ENCODE measurements around the gene ARRB1.
A peak's percentile ranks its signal among the peaks of the same experiment; 100 is the strongest.
"Not testable (repeated sequence)": the region's sequence is repeated elsewhere in the genome, so short reads cannot be mapped to it uniquely, and the experiment has no call there.

The ARRB1 gene
- long read RNA-seq, donor 1, partial matches to known transcripts, result 0 of 1 reads
- long read RNA-seq, donor 1, other reads (novel, unspliced or antisense), result 0 of 1 reads
- long read RNA-seq, donor 2, partial matches to known transcripts, result 2,872 of 2,955 reads
- long read RNA-seq, donor 2, other reads (novel, unspliced or antisense), result 83 of 2,955 reads
- long read RNA-seq, donor 3, partial matches to known transcripts, result 1,777 of 1,870 reads
- long read RNA-seq, donor 3, other reads (novel, unspliced or antisense), result 93 of 1,870 reads
- long read RNA-seq, donor 4, partial matches to known transcripts, result 0 of 2 reads
- long read RNA-seq, donor 4, other reads (novel, unspliced or antisense), result 0 of 2 reads
- long read RNA-seq, donor 5, partial matches to known transcripts, result 4,865 of 5,013 reads
- long read RNA-seq, donor 5, other reads (novel, unspliced or antisense), result 147 of 5,013 reads
- long read RNA-seq, donor 6, partial matches to known transcripts, result 0 of 1 reads
- long read RNA-seq, donor 6, other reads (novel, unspliced or antisense), result 0 of 1 reads
- long read RNA-seq, donor 7, transcript ARRB1-201 (15 exons, 1,895 nt), result major isoform, 5 of 12 reads
- long read RNA-seq, donor 7, partial matches to known transcripts, result 6 of 12 reads
- long read RNA-seq, donor 7, other reads (novel, unspliced or antisense), result 0 of 12 reads
- long read RNA-seq, donor 8, partial matches to known transcripts, result 2,755 of 2,932 reads
- long read RNA-seq, donor 8, other reads (novel, unspliced or antisense), result 173 of 2,932 reads

GRCh38 chr11:75351541-75351790 is at the start of gene ARRB1:
TSS of gene ARRB1 (minus strand) at chr11:75351661. CDS start at chr11:75351607, 54 bp downstream.
- no peak for DNase-seq

- DNase-seq, result peak; percentile 51
Measured at GRCh38 chr11:75400146-75400865, 48.8 kb upstream of the ARRB1 start.

GRCh38 chr11:75399344-75400145 is 48.1 kb upstream of the ARRB1 start, which contains the start of gene RPS3:
TSS of gene RPS3 (plus strand) at chr11:75399518. CDS start at chr11:75399548, 30 bp downstream.
- DNase-seq, result peak; percentile 98

GRCh38 chr11:75398906-75399305 is 47.4 kb upstream of the ARRB1 start:
- DNase-seq, result no peak

GRCh38 chr11:75394085-75394840 is 42.8 kb upstream of the ARRB1 start:
- DNase-seq, result no peak

GRCh38 chr11:75389925-75390324 is 38.5 kb upstream of the ARRB1 start:
- DNase-seq, result no peak

- no peak for DNase-seq
Measured at GRCh38 chr11:75389276-75389605, 37.8 kb upstream of the ARRB1 start.

GRCh38 chr11:75388386-75389275 is 37.2 kb upstream of the ARRB1 start:
- DNase-seq, result peak; percentile 69

GRCh38 chr11:75387736-75388294 is 36.4 kb upstream of the ARRB1 start:
- DNase-seq, result no peak

- DNase-seq, result no peak
Measured at GRCh38 chr11:75386942-75387630, 35.6 kb upstream of the ARRB1 start.

GRCh38 chr11:75384438-75385080 is 33.1 kb upstream of the ARRB1 start:
- DNase-seq, result peak; percentile 76

GRCh38 chr11:75383246-75383645 is 31.8 kb upstream of the ARRB1 start:
- DNase-seq, result no peak

- DNase-seq, result no peak
Measured at GRCh38 chr11:75380716-75381420, 29.4 kb upstream of the ARRB1 start.

GRCh38 chr11:75380245-75380644 is 28.8 kb upstream of the ARRB1 start:
- DNase-seq, result no peak

GRCh38 chr11:75378776-75379175 is 27.3 kb upstream of the ARRB1 start:
- DNase-seq, result not testable (repeated sequence)

- DNase-seq, result no peak
Measured at GRCh38 chr11:75376175-75376574, 24.7 kb upstream of the ARRB1 start.

GRCh38 chr11:75375626-75376025 is 24.2 kb upstream of the ARRB1 start:
- DNase-seq, result no peak

- DNase-seq, result no peak
Measured at GRCh38 chr11:75374646-75375045, 23.2 kb upstream of the ARRB1 start.

Data from right kidney (tissue), 9 donors.